HepG2 (cell line): ENCODE measurements around the gene NOL8. TPM values are rescaled to one million over a fixed set of nuclear protein-coding genes. Genes with fewer than 3 reads are reported as not detected.

Source experiments
- CSRNP2 ChIP-seq: sonication (generic); formaldehyde crosslinking; conservative IDR thresholded peaks from 2 replicates; pipeline ENCODE4 v1.8.0; 2022; ENCODE audit warnings: low read depth, missing genetic modification reagents
- DMTF1 ChIP-seq: sonication (generic); formaldehyde crosslinking; IDR thresholded peaks from 2 replicates; pipeline ENCODE4 v1.4.0; 2020; ENCODE audit warnings: mild to moderate bottlenecking, missing genetic modification reagents
- JARID2 ChIP-seq: sonication (generic); formaldehyde crosslinking; IDR thresholded peaks from 2 replicates; pipeline ENCODE4 v1.8.1; 2023; ENCODE audit warnings: missing genetic modification reagents, inconsistent platforms; ENCODE audit not compliant: insufficient replicate concordance
- RBM22 ChIP-seq: fragments of 200-400 bp; formaldehyde crosslinking; optimal IDR thresholded peaks from 2 replicates; pipeline ENCODE3; 2017; ENCODE audit warnings: mild to moderate bottlenecking, low read length, moderate library complexity
- SMAD9 ChIP-seq: sonication (generic); formaldehyde crosslinking; IDR thresholded peaks from 2 replicates; pipeline ENCODE4 v1.5.1; 2020; ENCODE audit warnings: mild to moderate bottlenecking, missing genetic modification reagents
- SP5 ChIP-seq: IDR thresholded peaks from 2 replicates; pipeline ENCODE4 v1.6.1; 2016; ENCODE audit warnings: low read depth, borderline replicate concordance
- ZBTB33 ChIP-seq: sonication (generic); formaldehyde crosslinking; IDR thresholded peaks from 2 replicates; pipeline ENCODE4 v1.4.0; 2020; ENCODE audit warnings: missing genetic modification reagents
- ZHX2 ChIP-seq, 2 experiments: sonication (generic) in 1 of 2; formaldehyde crosslinking in 1 of 2; IDR thresholded peaks; 2 replicates each; pipeline versions ENCODE4 v1.6.1 to v1.9.0; 2014 to 2022; ENCODE audit warnings: antibody characterized with exemption in 1 of 2, borderline replicate concordance in 1 of 2, inconsistent platforms in 1 of 2, low read depth in 1 of 2, missing genetic modification reagents in 1 of 2
- ZNF281 ChIP-seq: sonication (generic); formaldehyde crosslinking; IDR thresholded peaks from 2 replicates; pipeline ENCODE4 v1.4.0; 2020; ENCODE audit warnings: missing genetic modification reagents, borderline replicate concordance
- ZNF562 ChIP-seq: sonication (generic); formaldehyde crosslinking; IDR thresholded peaks from 2 replicates; pipeline ENCODE4 v1.8.0; 2022; ENCODE audit warnings: missing genetic modification reagents, borderline replicate concordance
- ZNF704 ChIP-seq: sonication (generic); formaldehyde crosslinking; IDR thresholded peaks from 2 replicates; pipeline ENCODE4 v1.8.1; 2023; ENCODE audit warnings: mild to moderate bottlenecking, inconsistent platforms, moderate library complexity, missing genetic modification reagents, borderline replicate concordance
- polyA plus RNA-seq, 8 experiments: library from polyadenylated mRNA; depleted of rRNA in 3 of 8; stranded (reverse) in 7 of 8; unstranded in 1 of 8; fragments of >200 nt; fragmentation: Illumina TruSeq in 4 of 8; extraction: Trizol in 4 of 8; gene quantifications; 2 replicates each; pipeline versions ENCODE4 v1.2.1 to v1.2.3, GENCODE V29; 2011 to 2016; ENCODE audit warnings: low read depth in 4 of 8, missing spikeins in 1 of 8, mixed read lengths in 1 of 8; ENCODE audit not compliant: insufficient read depth in 1 of 8
- total RNA-seq, 5 experiments: library from RNA; depleted of rRNA; stranded (reverse); fragments of >200 nt; fragmentation: Illumina TruSeq; extraction: Trizol; gene quantifications; 2 replicates each; pipeline ENCODE4 v1.2.3, GENCODE V29; 2016; ENCODE audit warnings: low read depth in 1 of 5

NOL8 gene
- total and polyA plus RNA-seq, 2 of the 13 experiments (the other 11 are each of a cell fraction or from before 2014, with no cell fraction given) = 12.8 to 36.3 TPM

GRCh38 chr9:92325991-92326500 lies 896 bp upstream of the NOL8 start (continued):
- TF ChIP-seq ZNF281 (CRISPR knock-in tag) (no peak), ZHX2 (IDR thresholded peaks at IDR 0.05; ENCODE audit: low read depth) (no peak), ZHX2 (CRISPR knock-in tag; IDR thresholded peaks at IDR 0.05; ENCODE audit: borderline replicate concordance) (no peak), DMTF1 (CRISPR knock-in tag) (no peak), JARID2 (no peak), CSRNP2 (no peak), SP5 (CRISPR knock-in tag) (no peak), ZBTB33 (CRISPR knock-in tag) (no peak), ZNF562 (CRISPR knock-in tag) (no peak), ZNF704 (no peak), RBM22 (no peak), SMAD9 (no peak)
